Measurements from ENCODE around the gene MIPOL1. TPM values are rescaled to one million over a fixed set of nuclear protein-coding genes. Genes with fewer than 3 reads are reported as not detected.
"Not testable (repeated sequence)": the region's sequence is repeated elsewhere in the genome, so short reads cannot be mapped to it uniquely, and the experiment has no call there.

MIPOL1 gene
- total and polyA plus RNA-seq, 5 donors from 2014 or later: not detected

GRCh38 chr14:37546621-37547447 is 349.1 kb downstream of the MIPOL1 start:
- Histone ChIP-seq H3K4me3 (ENCODE audit: low read depth, low read length) (no peak overlapping the region), H3K9me3 (ENCODE audit: control insufficient read depth in 2 of 2, low read length in 2 of 2) (no peaks in the 10 kb centered on the region), H3K27me3 (ENCODE audit: control insufficient read depth, insufficient read depth, low read length) (no peaks in the 10 kb centered on the region), H3K27ac (ENCODE audit: insufficient read depth, low read length, poor library complexity, severe bottlenecking) (no peak overlapping the region), H3K4me1 (ENCODE audit: control insufficient read depth, insufficient read depth, low read length, poor library complexity, severe bottlenecking) (no peaks in the 10 kb centered on the region), H3K36me3 (ENCODE audit: control insufficient read depth, insufficient read depth, low read length) (no peaks in the 10 kb centered on the region)
- DNase-seq: no peak
- Mint-ChIP-seq H3K4me3 (no peak overlapping the region), H3K4me1 (no peaks in the 10 kb centered on the region), H3K36me3 (no peaks in the 10 kb centered on the region), H3K27ac (no peak overlapping the region), H3K27me3 (no peaks in the 10 kb centered on the region), H3K9me3 (peaks cover 0 to 2% (median 0%) of the 10 kb centered on the region in 7 donors)
- ATAC-seq (ENCODE audit: low read depth in 2 of 2): no peak

- Mint-ChIP-seq H3K4me3 (no peak overlapping the region), H3K27me3 (no peaks in the 10 kb centered on the region), H3K36me3 (no peaks in the 10 kb centered on the region), H3K4me1 (no peaks in the 10 kb centered on the region), H3K9me3 (peaks cover 0 to 21% (median 6%) of the 10 kb centered on the region in 7 donors), H3K27ac (no peak overlapping the region)
- Histone ChIP-seq H3K9me3 (ENCODE audit: control insufficient read depth in 2 of 2, low read length in 2 of 2) (peaks cover 0 to 5% of the 10 kb centered on the region in 2 experiments), H3K4me1 (ENCODE audit: control insufficient read depth, insufficient read depth, low read length, poor library complexity, severe bottlenecking) (no peaks in the 10 kb centered on the region), H3K4me3 (ENCODE audit: low read depth, low read length) (no peak overlapping the region), H3K27ac (ENCODE audit: insufficient read depth, low read length, poor library complexity, severe bottlenecking) (no peak overlapping the region), H3K27me3 (ENCODE audit: control insufficient read depth, insufficient read depth, low read length) (no peaks in the 10 kb centered on the region), H3K36me3 (ENCODE audit: control insufficient read depth, insufficient read depth, low read length) (no peaks in the 10 kb centered on the region)
- no peak for DNase-seq
- ATAC-seq (ENCODE audit: low read depth in 2 of 2): no peak
Observed at GRCh38 chr14:37550511-37550910, 352.8 kb downstream of the MIPOL1 start.

- no peak overlapping the region for H3K4me3 Mint-ChIP-seq
Observed at GRCh38 chr14:37551119-37551518, 353.4 kb downstream of the MIPOL1 start.

GRCh38 chr14:37553935-37554550 is 356.3 kb downstream of the MIPOL1 start:
- Mint-ChIP-seq H3K4me1 (no peaks in the 10 kb centered on the region), H3K27ac (no peak overlapping the region), H3K27me3 (no peaks in the 10 kb centered on the region), H3K36me3 (no peaks in the 10 kb centered on the region), H3K4me3 (no peak overlapping the region), H3K9me3 (peaks cover 0 to 32% (median 7%) of the 10 kb centered on the region in 7 donors)
- no peak for ATAC-seq (ENCODE audit: low read depth in 2 of 2)
- H3K4me1 ChIP-seq (ENCODE audit: control insufficient read depth, insufficient read depth, low read length, poor library complexity, severe bottlenecking): no peaks in the 10 kb centered on the region
- no peak for DNase-seq
- H3K36me3 ChIP-seq (ENCODE audit: control insufficient read depth, insufficient read depth, low read length): no peaks in the 10 kb centered on the region
- H3K4me3 ChIP-seq (ENCODE audit: low read depth, low read length): no peak overlapping the region
- H3K27ac ChIP-seq (ENCODE audit: insufficient read depth, low read length, poor library complexity, severe bottlenecking): no peak overlapping the region
- H3K27me3 ChIP-seq (ENCODE audit: control insufficient read depth, insufficient read depth, low read length): no peaks in the 10 kb centered on the region
- H3K9me3 ChIP-seq (ENCODE audit: control insufficient read depth in 2 of 2, low read length in 2 of 2): peaks cover 0 to 5% of the 10 kb centered on the region in 2 experiments

More at GRCh38 chr14:37551119-37551518, 353.4 kb downstream of the MIPOL1 start:
- no peaks in the 10 kb centered on the region for H3K36me3 Mint-ChIP-seq
- H3K27me3 ChIP-seq (ENCODE audit: control insufficient read depth, insufficient read depth, low read length): no peaks in the 10 kb centered on the region
- H3K9me3 Mint-ChIP-seq: peaks cover 0 to 21% (median 5%) of the 10 kb centered on the region in 7 donors
- H3K36me3 ChIP-seq (ENCODE audit: control insufficient read depth, insufficient read depth, low read length): no peaks in the 10 kb centered on the region
- H3K4me1 ChIP-seq (ENCODE audit: control insufficient read depth, insufficient read depth, low read length, poor library complexity, severe bottlenecking): no peaks in the 10 kb centered on the region
- H3K27me3 Mint-ChIP-seq: no peaks in the 10 kb centered on the region
- H3K27ac Mint-ChIP-seq: no peak overlapping the region
- H3K9me3 ChIP-seq (ENCODE audit: control insufficient read depth in 2 of 2, low read length in 2 of 2): peaks cover 0 to 5% of the 10 kb centered on the region in 2 experiments
- ATAC-seq (ENCODE audit: low read depth in 2 of 2) (no peak), DNase-seq (no peak)
- H3K27ac ChIP-seq (ENCODE audit: insufficient read depth, low read length, poor library complexity, severe bottlenecking): no peak overlapping the region
- H3K4me1 Mint-ChIP-seq: no peaks in the 10 kb centered on the region
- H3K4me3 ChIP-seq (ENCODE audit: low read depth, low read length): no peak overlapping the region

GRCh38 chr14:37555596-37555995 is 357.9 kb downstream of the MIPOL1 start:
- H3K36me3 ChIP-seq (ENCODE audit: control insufficient read depth, insufficient read depth, low read length); H3K4me3 ChIP-seq (ENCODE audit: low read depth, low read length); H3K27ac Mint-ChIP-seq; H3K4me1 Mint-ChIP-seq; DNase-seq; H3K4me3 Mint-ChIP-seq; H3K9me3 ChIP-seq (ENCODE audit: control insufficient read depth in 2 of 2, low read length in 2 of 2); ATAC-seq (ENCODE audit: low read depth in 2 of 2); H3K36me3 Mint-ChIP-seq; H3K27me3 ChIP-seq (ENCODE audit: control insufficient read depth, insufficient read depth, low read length); H3K4me1 ChIP-seq (ENCODE audit: control insufficient read depth, insufficient read depth, low read length, poor library complexity, severe bottlenecking); H3K27me3 Mint-ChIP-seq; H3K27ac ChIP-seq (ENCODE audit: insufficient read depth, low read length, poor library complexity, severe bottlenecking): not testable (repeated sequence)
- H3K9me3 Mint-ChIP-seq: peaks cover 0 to 32% (median 7%) of the 10 kb centered on the region in 7 donors

- no peaks in the 10 kb centered on the region for H3K27me3 Mint-ChIP-seq
- no peak for DNase-seq
Observed at GRCh38 chr14:37558740-37559139, 361.0 kb downstream of the MIPOL1 start.

GRCh38 chr14:37559386-37559785 is 361.6 kb downstream of the MIPOL1 start:
- H3K27ac Mint-ChIP-seq: no peak overlapping the region
- H3K36me3 Mint-ChIP-seq: no peaks in the 10 kb centered on the region

More at GRCh38 chr14:37558740-37559139, 361.0 kb downstream of the MIPOL1 start:
- no peak overlapping the region for H3K4me3 ChIP-seq (ENCODE audit: low read depth, low read length)
- H3K36me3 ChIP-seq (ENCODE audit: control insufficient read depth, insufficient read depth, low read length): no peaks in the 10 kb centered on the region
- H3K9me3 Mint-ChIP-seq: peaks cover 0 to 16% (median 4%) of the 10 kb centered on the region in 7 donors
- peak overlapping the region in 1 of 4 donors; percentile 2 for H3K4me3 Mint-ChIP-seq
- H3K36me3 Mint-ChIP-seq: no peaks in the 10 kb centered on the region
- no peak for ATAC-seq (ENCODE audit: low read depth in 2 of 2)
- peaks cover 0 to 5% of the 10 kb centered on the region in 2 experiments for H3K9me3 ChIP-seq (ENCODE audit: control insufficient read depth in 2 of 2, low read length in 2 of 2)
- H3K4me1 ChIP-seq (ENCODE audit: control insufficient read depth, insufficient read depth, low read length, poor library complexity, severe bottlenecking): no peaks in the 10 kb centered on the region
- no peaks in the 10 kb centered on the region for H3K27me3 ChIP-seq (ENCODE audit: control insufficient read depth, insufficient read depth, low read length)
- no peaks in the 10 kb centered on the region for H3K4me1 Mint-ChIP-seq
- H3K27ac ChIP-seq (ENCODE audit: insufficient read depth, low read length, poor library complexity, severe bottlenecking): no peak overlapping the region
- no peak overlapping the region for H3K27ac Mint-ChIP-seq

More at GRCh38 chr14:37559386-37559785, 361.6 kb downstream of the MIPOL1 start:
- no peaks in the 10 kb centered on the region for H3K36me3 ChIP-seq (ENCODE audit: control insufficient read depth, insufficient read depth, low read length)
- H3K4me1 ChIP-seq (ENCODE audit: control insufficient read depth, insufficient read depth, low read length, poor library complexity, severe bottlenecking): no peaks in the 10 kb centered on the region
- Mint-ChIP-seq H3K4me3 (no peak overlapping the region), H3K27me3 (no peaks in the 10 kb centered on the region), H3K9me3 (peaks cover 0 to 11% (median 4%) of the 10 kb centered on the region in 7 donors), H3K4me1 (no peaks in the 10 kb centered on the region)
- H3K9me3 ChIP-seq (ENCODE audit: control insufficient read depth in 2 of 2, low read length in 2 of 2): no peaks in the 10 kb centered on the region
- DNase-seq (no peak), ATAC-seq (ENCODE audit: low read depth in 2 of 2) (no peak)
- no peak overlapping the region for H3K27ac ChIP-seq (ENCODE audit: insufficient read depth, low read length, poor library complexity, severe bottlenecking)
- no peak overlapping the region for H3K4me3 ChIP-seq (ENCODE audit: low read depth, low read length)
- no peaks in the 10 kb centered on the region for H3K27me3 ChIP-seq (ENCODE audit: control insufficient read depth, insufficient read depth, low read length)
